NCI-H524 (cell line): ENCODE data around the gene MYL12A.
"Not testable (repeated sequence)": the region's sequence is repeated elsewhere in the genome, so short reads cannot be mapped to it uniquely, and the experiment has no call there.

Experiments used
- DNase-seq, 2 experiments: peaks; one replicate each; lab custom pipeline; 2025; lab: John Stamatoyannopoulos, UW

Gene MYL12A

GRCh38 chr18:3255611-3256165 is 8.1 kb downstream of the MYL12A start:
- no peak for DNase-seq

- no peak for DNase-seq
These were observed 9.4 kb downstream of the MYL12A start for GRCh38 chr18:3256693-3257626.

DNA sequence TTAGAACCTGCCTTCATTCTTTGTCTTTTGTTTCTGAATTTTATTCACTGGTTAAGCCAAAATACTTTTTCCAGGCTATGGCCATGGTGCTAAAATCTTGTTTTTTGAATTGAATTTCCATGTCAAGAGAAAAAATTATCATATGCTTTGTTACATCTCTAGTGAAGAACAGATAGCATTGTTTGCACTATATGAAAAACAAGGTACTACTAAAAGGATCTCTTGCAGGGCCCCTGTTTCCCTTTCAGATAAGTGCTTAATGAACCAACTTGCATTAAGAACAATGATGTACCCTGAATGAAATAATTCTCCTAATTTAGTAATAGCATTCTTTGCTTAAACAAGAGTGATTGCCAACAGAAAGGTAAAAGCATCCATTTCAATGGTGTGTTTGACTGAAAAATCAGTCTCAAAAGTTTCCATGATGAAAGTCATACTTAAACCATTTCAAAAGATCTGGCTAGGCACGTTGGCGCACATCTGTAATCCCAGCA is 10.1 kb downstream of the MYL12A start:
- DNase-seq: no peak

DNA sequence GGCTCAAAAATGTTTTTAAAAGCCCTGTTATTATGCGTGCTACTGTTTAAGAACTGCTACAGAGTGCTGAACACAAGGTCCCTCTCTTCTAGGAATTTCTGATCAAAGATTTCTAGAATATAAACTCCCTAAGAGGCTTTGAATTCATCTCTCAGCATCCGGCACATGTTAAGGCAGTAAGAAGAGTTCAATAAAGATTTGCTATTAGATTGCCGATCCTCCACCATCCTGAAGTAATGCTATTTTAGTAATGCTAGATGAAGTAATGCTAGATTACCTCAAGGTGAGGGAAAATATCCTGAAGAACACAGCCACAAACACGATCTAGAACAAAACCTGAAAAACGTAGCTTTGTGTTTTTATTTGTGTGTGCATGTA is 13.4 kb downstream of the MYL12A start:
- no peak for DNase-seq

- peak in 1 of 2 experiments; percentile 66 for DNase-seq
These were observed 14.0 kb downstream of the MYL12A start, which contains the start of gene MYL12B for GRCh38 chr18:3261373-3262233. Gene MYL12B (plus strand): TSS chr18:3262133. CDS start chr18:3272899, 10,766 bp downstream.

DNA sequence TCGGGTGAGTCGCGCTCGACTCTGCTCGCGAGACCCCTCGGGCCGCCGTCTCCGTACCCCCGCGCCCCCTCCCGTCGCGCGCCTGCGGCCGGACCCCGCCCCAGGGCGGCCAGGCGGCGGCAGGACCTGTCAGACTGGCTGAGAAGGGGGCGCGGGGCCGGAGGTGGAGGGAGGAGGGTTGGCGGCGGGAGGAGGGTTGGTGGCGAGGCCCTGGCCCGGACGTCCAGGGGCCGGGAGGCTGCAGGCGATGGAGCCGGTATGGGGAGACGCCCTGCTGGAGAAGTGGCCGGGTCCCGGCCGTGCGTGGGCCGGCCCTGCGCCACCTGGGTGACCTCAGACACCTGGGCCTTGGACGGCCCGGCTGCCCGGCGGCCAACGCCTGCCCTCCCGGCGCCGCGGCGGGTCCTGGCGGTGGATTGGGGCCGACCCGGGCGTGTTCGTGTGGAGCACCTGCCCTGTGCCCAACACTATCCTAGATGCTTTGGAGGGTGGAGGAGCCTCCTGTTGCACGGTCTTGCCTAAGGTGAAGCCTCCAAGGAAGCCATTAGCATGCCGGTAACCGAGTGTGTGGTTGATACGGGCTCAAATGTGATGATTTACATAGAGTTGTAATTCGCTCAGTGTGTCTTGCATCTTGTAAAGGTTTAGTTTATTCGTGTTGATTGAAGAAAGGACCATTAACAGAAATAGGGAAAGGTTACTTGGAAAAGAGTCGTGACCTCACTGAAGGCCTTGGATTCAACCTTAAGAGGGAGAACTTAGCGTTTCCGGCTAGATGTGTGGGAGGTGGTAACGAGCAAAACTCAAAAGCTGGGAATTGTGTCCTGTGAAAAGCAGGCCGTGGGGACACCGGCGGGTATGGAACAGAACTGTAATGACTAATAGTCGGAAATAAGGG is 14.9 kb downstream of the MYL12A start:
- DNase-seq: peak in 1 of 2 experiments; percentile 10

- DNase-seq: no peak
These were observed 15.6 kb downstream of the MYL12A start for GRCh38 chr18:3263132-3263700.

- no peak for DNase-seq
These were observed 16.8 kb downstream of the MYL12A start for GRCh38 chr18:3264362-3264761.

DNA sequence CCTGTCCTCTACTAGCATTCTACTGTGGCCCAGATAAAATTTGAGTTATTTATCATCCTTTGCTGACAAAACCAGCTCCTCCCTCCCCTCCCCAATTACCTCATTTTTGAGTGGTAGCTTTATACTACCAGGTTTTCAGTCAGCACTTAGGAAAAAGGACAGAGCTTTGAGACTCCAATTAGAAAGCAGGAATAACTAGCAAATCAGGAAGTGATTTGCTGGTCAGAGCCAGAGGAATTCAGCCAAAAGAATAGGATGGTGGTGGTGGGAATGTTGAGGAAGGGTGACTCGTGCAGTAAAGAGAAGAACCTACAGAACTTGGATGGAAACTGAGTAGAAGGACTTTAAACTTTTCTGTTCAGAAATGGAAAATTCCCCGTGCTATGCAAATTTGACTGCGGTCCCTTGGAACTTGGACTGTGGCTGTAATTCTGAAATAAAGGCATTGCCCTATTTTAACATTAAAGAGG is 18.0 kb downstream of the MYL12A start:
- no peak for DNase-seq

- DNase-seq: no peak
These were observed 18.5 kb downstream of the MYL12A start for GRCh38 chr18:3266062-3266608.

- no peak for DNase-seq
These were observed 20.7 kb downstream of the MYL12A start for GRCh38 chr18:3268306-3268705.

- DNase-seq: no peak
These were observed 21.8 kb downstream of the MYL12A start for GRCh38 chr18:3269241-3269913.

DNA sequence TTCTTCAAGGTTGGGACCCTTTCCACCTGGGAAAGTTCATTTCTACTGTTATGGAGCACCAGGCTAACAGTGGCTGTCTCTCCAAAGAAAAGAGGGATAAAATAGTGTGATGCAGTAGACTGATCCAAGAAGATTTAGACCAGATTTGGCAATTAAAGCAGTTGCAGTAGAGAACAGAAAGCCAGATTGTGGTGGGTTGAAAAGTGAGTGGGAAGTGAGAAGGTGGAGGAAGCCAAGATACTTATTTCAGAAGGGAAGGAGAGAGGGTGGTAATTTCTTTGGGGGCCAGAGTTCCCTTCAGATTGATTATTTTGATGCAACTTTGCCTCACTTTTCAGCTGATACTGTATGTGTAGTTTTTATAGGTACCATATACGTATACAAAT is 22.3 kb downstream of the MYL12A start:
- DNase-seq: no peak

GRCh38 chr18:3273042-3273441 is 25.4 kb downstream of the MYL12A start:
- no peak for DNase-seq

DNA sequence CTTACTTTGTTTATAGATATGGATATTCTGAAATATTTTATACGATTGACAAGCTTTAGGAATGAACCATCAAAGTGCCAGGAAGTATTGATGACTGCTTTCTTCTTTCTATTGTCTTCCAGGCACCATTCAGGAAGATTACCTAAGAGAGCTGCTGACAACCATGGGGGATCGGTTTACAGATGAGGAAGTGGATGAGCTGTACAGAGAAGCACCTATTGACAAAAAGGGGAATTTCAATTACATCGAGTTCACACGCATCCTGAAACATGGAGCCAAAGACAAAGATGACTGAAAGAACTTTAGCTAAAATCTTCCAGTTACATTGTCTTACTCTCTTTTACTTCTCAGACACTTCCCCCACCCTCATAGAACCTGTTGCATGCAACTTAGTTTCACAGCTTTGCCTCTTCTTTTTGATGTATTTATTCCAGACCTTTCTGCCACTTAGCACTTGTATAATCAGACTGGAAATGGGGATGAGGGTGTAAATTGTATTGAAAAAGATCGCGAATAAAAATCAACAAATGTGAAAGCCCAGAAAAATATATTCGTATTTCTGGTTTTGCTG is 30.1 kb downstream of the MYL12A start:
- DNase-seq: not testable (repeated sequence)

- DNase-seq: no peak
These were observed 31.9 kb downstream of the MYL12A start for GRCh38 chr18:3279201-3280185.

- DNase-seq: peak in 1 of 2 experiments; percentile 78
These were observed 34.1 kb downstream of the MYL12A start for GRCh38 chr18:3281456-3282400.
